HG02623 (cell line): ENCODE results near the gene ASB10.

ENCODE experiments used
- ATAC-seq: cut with Tn5 transposase; IDR thresholded peaks from one replicate; pipeline ENCODE4 v1.9.1; 2021; ENCODE audit warnings: moderate library complexity; ENCODE audit not compliant: unreplicated experiment

Gene ASB10

DNA sequence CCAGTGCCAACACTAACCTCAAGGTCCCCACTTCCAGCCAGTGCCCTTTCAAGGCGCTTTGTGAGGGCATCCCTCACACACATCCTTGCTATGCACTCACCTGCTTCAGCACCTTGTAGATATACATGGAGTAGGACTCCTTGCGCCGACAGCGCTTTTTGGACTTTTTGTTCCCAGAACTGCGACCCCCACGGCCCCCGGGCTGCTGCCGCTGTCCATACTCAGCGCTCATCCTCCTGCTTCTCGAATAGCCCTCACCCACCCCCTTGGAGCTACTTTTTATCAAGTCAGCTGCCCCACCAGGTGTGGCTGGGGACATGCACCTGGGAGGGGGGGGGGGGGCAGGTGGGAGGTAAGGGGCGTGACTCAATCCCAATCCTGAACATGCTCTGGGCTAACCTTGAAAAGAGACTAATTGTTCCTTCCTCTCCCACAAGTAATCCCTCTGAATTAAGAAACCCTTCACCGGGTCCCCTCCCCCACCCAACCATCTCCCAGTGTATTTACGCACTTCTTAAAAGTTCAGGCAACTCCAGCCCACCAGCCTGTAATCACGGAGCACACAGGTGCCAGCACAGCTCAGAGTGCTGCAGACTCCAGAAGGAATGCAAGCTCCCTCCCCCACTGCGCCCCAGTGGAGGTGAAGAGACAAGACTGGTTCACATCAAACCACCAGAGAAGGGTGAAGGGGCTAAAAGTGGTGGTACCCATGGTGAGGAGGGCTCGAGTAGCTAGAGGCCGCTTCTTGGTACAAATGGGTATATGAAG, 23.2 kb upstream of the ASB10 start, which contains the start of gene H2BK1:
H2BK1 (minus strand) TSS at position 402 of the 768 bp plus-strand sequence; CDS start at position 232, 170 bp downstream.
- ATAC-seq = no peak

DNA sequence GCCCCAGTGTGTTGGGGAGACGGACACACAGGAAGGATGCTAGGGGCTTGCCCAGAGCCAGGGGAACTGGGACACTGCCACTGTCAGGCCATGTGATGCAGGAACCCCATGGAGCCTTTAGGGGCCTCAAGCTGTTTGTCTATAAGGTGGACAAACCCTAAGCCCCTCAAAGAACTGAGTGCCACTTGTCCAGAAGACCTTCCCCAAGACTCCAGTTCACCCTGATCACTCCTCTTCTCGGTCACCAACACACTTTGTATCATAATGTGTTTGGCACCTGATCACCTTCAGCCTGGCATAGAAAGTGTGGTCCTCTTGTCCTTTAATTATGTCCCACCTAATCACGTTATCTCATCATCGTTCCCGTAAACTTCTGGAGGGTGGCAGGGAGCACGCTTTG, 22.5 kb upstream of the ASB10 start:
- no peak for ATAC-seq

DNA sequence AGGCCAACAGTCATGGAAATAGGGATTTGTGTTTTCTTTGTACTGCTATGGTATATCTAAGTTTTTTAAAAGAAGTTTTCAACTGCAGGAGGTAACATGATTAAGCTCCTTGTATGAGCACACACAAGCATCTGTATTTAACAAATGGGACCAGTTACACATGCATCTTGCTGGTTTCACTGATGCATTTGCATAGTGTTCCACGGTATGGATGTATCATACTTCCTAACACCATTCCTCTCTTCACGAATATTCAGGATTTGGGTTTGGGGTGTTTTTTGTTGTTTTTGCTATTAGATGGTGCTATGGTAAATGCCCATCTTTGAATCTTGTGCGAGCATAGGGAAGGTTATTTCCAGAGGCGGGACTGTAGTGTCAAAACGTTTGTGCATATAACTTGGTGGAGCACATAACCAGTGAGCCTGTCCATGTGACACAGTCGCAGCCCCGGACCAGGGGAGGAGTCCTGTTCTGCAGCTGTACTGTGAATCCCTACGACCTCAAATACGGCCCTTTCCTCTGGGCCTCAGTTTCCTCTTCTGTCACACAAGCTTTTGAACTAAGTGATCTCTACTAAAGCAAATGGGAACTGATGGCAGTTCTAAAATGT, 21.3 kb upstream of the ASB10 start:
- no peak for ATAC-seq

DNA sequence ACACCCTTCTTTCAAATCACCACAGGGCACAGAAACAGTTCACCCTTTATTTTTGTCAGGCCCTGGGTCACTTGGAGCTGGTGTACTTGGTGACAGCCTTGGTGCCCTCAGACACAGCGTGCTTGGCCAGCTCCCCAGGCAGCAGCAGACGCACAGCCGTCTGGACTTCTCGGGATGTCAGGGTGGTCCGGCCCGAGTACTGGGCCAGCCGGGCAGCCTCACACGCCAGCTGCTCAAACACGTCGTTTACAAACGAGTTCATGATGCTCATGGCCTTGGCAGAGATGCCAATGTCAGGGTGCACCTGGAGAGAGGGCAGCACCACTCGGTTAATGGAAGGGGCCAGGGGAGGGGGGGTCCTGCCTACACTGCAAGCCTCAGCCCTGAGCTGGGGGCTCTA, 20.8 kb upstream of the ASB10 start:
- ATAC-seq = no peak

- ATAC-seq = no peak
Observed at GRCh38 chr7:151207315-151207714, 20.3 kb upstream of the ASB10 start.

- ATAC-seq = no peak
Observed at GRCh38 chr7:151206914-151207313, 19.9 kb upstream of the ASB10 start.

DNA sequence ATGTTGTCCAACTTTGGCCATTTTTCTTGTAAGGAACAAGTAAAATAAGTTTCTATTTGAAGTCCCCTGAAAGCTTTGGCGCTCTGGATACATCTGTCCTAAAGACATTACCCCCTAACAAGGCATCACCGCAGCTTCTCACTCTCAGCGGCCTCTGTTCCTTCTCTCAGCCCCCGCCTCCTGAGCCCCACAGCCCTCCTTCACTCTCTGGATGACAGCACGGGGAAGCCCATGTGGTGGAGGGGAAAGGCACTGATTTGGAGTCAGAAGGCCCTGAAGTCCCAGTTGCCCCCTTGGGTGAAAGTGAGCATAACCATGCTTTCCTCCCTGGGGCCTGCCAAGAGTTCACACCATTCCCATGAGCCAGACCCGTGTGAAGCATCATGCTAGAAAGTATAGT, 18.7 kb upstream of the ASB10 start:
- no peak for ATAC-seq

DNA sequence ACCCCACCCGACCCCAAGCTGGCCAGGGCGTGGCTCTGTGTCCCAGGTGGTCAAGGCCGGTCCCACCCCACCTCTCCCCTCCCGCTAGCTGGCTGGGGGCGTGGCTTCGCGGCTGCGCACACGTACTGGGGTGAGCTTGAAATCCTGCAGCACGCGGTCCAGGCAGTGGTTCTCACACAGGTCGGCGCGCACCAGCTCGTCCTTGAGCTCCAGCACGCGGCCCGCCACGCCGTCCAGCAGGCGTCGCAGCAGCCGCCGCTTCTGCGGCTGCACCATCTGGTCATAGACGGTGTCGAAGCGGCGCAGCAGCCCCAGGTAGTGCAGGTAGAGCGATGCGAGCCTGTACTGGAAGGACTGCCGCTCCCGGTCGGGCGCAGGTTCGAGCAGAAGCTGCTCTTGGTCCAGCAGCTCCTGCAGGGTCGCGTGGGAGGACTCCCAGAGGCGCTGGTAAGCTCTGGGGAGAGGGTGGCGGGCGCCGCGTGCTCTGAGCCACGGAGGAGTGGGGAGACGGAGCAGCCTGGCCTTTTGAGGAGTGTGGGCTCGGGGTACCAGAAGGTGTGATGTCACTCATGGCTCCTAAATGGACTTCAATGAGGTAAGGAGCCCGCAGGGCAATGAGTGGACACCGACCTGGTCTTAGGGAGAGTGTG, 17.5 kb upstream of the ASB10 start:
- ATAC-seq = no peak

- ATAC-seq = no peak
Observed at GRCh38 chr7:151202836-151203235, 15.8 kb upstream of the ASB10 start.

DNA sequence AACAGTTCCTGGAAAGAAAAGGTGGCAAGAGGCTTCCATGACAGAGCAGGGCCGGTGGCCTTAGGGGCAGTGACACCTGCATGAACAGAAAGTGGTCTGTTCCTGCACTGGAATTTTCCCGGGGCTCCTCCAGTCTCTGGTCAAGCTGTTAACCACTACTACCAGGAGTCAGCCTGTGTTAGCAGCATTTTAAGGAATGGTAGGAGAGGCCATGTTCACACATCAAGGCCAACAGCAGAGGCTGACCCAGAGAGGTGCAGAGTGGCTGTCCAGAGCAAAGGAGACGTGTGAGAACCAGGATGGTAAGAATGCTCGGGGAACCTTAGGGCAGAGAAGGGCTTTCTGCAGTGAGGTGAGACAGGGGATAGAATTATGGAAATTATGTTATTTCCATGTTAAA, 14.7 kb upstream of the ASB10 start:
- no peak for ATAC-seq

DNA sequence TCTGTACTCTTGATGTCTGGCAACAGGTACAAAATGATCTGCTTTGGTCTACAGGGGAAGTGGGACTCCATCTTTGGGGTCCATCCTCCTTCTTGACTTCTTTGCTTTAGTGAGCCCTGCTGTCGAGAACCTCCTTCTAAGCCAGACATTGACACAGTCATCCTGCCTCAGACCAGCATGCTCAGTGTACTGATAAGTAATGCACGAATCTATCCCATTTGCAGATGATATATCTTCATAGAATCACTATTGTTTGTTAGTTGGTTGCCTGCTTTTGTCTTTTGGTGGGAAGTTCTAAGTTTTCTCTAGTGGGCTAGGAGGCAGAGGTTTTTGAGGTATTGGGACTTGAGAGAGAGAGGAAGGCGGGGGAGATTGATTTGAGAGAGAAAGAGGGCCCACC, 14.3 kb upstream of the ASB10 start:
- ATAC-seq = no peak

DNA sequence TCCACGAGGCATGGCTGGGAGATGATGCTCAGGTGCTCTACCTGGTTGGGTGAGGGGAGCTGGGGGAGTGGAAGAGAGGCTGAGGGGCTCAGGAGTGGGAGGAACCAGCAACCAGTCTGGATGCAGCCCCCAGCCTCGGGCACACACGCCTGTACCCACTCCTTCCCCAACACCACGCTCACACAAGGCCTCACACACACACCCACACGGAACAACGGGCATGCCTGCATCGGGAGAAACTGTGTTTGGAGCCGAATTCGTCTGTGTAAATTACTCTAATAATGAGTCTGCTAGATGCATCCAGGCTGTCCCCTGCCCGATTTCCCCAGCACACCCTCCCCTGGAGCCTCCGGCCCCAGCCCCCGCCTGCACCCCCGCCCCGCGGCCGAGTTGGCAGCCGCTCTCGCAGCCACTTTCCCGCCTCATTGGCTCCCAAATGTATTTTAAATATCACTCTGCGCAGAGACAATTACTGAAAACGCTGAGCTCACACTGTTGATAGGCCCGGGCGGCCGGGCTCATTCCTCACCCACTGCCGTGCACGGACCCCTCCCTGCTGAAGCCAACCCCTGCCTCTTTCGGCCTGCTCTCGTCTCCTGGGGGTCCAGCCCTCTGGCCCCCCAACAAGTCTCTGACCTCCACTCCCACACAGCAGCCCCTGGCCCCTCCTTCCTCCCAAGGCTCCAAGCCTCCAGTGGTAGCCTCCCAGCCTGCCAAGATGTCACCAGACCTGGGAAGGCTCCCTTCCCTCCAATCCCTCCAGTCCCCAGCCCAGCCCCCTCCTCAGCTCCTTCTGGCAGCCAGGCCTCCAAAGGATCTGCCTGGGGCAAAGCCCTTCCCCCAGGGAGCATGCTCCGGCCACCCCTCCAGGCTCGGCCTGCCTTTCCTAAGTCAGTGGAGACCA, 12.1 kb upstream of the ASB10 start:
- no peak for ATAC-seq

DNA sequence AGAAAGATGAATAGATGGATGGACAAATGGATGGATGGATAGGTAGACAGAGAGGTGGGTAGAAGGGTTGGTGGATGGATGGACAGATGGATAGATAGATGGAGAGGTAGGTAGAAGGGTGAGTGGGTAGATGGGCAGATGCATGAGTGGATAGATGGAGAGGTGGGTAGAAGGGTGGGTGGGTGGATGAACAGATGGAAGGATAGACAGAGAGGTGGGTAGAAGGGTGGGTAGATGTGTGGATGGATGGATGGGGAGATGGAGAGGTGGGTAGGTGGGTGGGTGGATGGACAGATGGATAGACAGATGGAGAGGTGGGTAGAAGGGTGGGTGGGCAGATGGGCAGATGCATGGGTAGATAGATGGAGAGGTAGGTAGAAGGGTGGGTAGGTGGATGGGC, 10.9 kb upstream of the ASB10 start:
- no peak for ATAC-seq

- ATAC-seq = no peak
Observed at GRCh38 chr7:151195616-151196450, 8.8 kb upstream of the ASB10 start.

DNA sequence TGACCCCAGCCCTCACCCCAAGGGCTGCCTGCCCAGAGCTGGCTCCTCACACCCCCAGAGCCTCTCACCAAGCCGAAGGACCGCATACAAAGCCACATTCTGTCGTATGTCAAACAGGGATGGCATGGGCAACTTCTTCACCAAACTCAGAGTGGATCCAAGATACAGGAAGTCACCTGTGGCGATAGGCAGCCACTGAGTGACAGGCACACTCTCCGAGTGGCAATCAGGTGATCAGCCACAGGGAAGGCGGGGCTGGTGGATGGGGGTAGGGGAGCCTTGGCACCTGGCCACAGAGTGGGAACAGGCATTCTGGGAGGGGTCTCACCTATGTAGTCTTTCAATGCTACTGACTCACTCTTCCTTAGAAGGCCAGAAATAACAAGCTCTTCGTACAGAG, 7.1 kb upstream of the ASB10 start:
- ATAC-seq = no peak

GRCh38 chr7:151193203-151193978, 6.3 kb upstream of the ASB10 start:
- no peak for ATAC-seq

DNA sequence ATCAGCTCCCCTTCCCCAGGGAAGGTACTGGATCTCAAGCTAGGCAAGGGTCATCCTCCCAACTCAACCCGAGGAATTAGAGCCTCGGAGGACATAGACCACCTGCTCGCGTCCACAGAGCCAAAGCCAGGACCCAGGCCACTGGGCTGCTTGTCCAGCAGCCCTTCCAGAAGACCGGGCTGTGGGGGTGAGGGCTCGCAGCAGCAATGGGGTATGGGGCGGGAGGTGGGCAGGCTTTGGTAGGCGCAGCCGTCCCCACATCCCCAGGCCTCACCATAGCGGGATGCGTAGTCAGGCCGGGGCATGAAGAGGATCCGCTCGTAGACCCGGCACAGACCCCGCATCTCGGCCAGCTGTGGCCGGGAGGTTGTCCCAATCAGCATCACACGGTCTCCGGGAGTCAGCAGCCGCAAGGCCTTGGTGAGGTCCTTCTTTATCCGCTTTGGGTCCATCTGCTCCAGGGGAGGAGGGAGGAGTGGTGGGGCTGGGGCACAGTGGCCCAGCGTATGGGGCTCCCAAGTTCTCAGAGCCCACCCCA, 5.0 kb upstream of the ASB10 start:
- ATAC-seq = no peak

- ATAC-seq = no peak
Observed at GRCh38 chr7:151191544-151191943, 4.5 kb upstream of the ASB10 start.

DNA sequence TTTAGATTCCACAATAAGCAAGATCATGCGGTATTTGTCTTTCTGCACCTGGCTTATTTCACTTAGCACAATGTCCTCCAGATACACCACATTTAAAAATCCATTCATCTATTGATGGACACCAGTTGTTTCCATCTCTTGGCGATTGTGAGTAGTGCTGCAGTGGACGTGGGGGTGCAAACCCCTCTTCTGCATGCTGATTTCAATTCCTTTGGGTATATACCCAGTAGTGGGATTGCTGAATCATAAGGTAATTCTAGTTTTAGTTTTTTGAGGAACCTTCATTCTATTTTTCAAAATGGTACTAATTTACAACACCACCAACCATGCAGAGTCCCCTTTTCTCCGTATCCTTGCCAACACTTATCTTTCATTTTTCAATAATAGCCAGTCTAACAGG, 2.0 kb upstream of the ASB10 start:
- no peak for ATAC-seq

DNA sequence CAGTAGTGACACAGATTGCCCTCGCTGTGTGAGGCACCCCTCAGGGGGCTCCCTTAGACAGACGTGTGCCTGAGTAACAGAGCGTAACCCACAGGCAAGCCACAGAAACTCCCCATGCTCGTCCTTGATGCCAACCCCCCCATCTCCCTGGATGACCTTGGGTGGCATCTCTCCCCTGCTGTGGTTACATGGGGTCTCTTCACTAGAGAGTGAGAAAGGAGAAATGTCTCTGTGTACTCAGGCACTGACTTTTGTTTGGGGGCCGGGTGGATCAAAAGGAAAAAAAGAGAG, 1.1 kb upstream of the ASB10 start:
- ATAC-seq = no peak
